GM18520 (cell line): ENCODE measurements around the gene DNAH3.
"Not testable (repeated sequence)": the region's sequence is repeated elsewhere in the genome, so short reads cannot be mapped to it uniquely, and the experiment has no call there.

Experiments used
- ATAC-seq: cut with Tn5 transposase; IDR thresholded peaks from one replicate; pipeline ENCODE4 v1.9.1; 2021; ENCODE audit not compliant: unreplicated experiment

The DNAH3 gene

GRCh38 chr16:20945575-20945875 lies 205.1 kb downstream of the DNAH3 start:
- not testable (repeated sequence) for ATAC-seq

DNA sequence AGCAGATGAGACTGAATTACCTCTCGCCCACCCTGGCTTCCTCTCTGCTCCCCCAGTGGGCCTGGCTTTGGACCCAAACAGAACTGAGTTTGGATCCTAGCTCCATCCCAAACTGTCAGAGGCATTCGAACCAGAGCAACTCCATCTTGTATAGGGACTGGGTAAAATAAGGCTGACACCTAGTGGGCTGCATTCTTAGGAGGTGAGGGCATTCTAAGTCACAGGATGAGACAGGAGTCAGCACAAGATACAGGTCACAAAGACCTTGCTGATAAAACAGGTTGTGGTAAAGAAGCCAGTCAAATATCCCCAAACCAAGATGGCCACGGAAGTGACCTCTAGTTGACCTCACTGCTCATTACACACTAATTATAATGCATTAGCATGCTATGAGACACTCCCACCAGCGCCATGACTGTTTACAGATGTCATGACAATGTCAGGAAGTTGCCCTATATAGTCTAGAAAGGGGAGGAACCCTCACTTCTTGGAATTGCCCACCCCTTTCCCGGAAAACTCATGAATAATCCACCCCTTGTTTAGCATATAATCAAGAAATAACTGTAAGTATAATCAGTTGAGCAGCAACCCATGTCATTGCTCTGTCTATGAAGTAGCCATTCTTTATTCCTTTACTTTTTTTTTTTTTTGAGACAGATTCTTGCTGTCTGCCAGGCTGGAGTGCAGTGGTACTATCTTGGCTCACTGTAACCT lies 205.6 kb downstream of the DNAH3 start:
- ATAC-seq: no peak

DNA sequence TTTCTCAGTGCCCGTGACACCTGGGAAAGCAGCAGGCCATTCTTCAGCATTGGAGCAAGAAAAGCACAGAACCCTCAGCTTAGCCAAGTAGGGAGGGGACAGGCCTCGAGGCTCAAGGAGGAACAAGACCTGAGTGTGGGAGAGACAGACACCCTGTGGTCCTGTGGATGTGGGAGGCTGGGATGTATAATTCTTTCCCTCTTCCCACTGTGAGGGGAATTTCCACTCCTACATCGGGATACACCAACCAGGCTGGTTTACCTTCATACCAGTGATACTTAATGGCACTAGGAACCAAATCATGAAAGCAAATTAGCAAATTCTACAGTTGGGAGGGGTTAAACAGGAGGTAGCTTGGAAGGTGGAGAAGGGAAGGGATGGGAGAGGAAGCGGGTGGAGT lies 208.4 kb downstream of the DNAH3 start:
- no peak for ATAC-seq

- ATAC-seq: no peak
Measured at GRCh38 chr16:20941636-20941926, 209.1 kb downstream of the DNAH3 start.

- no peak for ATAC-seq
Measured at GRCh38 chr16:20940871-20941635, 209.6 kb downstream of the DNAH3 start.

- no peak for ATAC-seq
Measured at GRCh38 chr16:20939611-20940010, 211.0 kb downstream of the DNAH3 start.

DNA sequence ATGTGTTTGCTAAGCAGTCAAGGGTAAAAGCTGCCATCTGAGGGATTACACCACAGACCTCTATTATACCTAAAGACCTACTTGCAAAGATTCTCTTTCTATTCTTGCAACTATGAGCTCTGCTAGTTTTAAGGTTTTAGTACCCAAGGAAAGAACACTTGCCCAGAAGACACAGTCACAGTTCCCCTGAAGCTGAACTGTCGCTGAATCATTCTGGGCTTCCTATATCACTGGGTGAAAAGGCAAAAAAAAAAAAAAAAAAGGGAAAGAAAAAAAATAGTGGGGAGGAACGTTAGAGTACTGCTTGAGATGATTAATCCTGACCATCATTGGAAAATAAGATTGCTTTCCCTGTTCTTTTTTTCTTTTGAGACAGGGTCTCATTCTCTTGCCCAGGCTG lies 212.2 kb downstream of the DNAH3 start:
- no peak for ATAC-seq

GRCh38 chr16:20937736-20938135 lies 212.9 kb downstream of the DNAH3 start:
- ATAC-seq: no peak

DNA sequence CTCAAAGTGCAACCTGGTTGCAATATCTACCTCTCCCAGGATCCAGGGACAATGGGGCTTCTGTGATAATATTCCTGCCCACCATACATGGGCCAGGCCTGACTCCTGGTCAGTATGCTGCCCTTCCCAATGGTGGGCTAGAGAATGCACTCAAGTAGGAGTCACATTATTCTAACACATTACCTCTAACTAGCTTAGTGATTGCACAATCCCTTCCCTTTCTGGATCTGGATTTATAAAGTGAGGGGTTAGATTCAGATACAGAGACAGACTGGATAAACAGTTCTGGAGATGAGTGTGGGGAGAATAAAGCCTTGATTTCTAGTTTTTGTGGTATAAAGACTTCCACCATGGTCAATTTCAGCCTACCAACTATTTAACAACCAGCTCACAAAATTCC lies 217.1 kb downstream of the DNAH3 start:
- ATAC-seq: no peak

GRCh38 chr16:20931066-20931600 lies 219.5 kb downstream of the DNAH3 start:
- ATAC-seq: no peak

- ATAC-seq: no peak
Measured at GRCh38 chr16:20930365-20930690, 220.3 kb downstream of the DNAH3 start.

DNA sequence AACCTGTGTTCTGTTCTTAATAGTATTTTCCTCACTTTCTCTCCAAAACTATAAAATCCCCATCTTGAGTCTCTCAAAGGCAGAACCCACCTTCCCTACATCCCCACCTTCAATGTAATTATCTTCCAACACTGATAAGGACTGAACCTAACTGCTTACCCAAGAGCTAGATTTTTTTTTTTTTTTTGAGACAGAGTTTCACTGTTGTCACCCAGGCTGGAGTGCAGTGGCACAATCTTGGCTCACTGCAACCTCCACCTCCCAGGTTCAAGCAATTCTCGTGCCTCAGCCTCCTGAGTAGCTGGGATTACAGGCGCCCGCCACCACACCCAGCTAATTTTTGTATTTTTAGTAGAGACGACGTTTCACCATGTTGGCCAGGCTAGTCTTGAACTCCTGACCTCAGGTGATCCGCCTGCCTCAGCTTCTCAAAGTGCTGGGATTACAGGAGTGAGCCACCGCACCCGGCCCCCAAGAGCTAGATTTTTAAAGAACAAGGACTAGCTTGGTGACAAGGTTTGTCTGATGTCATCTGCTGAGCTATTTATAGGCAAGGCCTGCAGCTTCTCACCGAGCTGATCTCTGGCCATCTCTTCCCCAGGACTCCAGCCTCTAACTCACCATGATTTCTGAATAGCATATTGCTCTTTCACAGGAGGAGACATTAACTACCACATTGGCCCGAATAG lies 220.8 kb downstream of the DNAH3 start:
- not testable (repeated sequence) for ATAC-seq

DNA sequence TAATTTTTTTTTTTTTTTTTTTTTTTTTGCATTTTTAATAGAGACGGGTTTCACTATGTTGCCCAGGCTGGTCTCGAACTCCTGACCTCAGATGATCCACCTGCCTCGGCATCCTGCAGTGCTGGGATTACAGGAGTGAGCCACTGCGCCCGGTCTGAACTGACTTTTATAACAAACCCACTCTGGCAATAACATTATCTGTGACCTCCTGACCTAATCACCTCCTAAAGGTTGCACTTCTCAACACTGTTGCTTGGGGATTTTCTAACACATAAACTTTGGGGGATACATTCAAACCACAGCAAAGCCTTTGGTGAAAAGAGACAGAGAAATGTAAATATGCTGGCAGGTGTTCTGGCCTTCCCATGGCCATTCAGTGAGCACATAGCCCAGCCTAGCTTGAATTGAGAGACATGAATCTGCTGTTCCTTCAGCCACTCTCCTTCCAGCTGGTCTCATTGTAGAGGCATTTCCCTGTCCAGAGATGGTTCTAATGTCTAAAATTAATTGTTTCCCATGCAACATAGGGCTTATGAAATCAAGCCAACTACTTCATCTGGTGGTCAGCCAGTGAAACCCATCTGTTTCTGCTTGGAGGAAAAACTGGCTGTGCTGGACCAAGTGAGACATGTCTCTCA lies 221.8 kb downstream of the DNAH3 start:
- ATAC-seq: no peak

DNA sequence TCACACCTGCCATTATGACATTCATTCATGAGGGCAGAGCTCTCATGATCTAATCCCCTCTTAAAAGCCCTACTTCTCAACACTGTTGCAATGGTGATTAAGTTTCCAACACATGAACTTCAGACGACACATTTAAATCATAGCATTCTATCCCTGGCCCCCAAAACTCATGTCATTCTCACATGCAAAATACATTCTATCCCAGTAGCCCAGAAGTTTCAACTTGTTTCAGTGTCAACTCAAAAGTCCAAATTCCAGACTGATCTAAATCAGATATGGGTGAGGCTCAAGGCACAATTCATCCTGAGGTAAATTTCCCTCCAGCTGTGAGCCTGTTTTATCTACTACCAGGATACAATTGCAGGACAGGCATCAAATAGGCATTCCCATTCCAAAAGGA lies 224.9 kb downstream of the DNAH3 start:
- ATAC-seq: no peak

DNA sequence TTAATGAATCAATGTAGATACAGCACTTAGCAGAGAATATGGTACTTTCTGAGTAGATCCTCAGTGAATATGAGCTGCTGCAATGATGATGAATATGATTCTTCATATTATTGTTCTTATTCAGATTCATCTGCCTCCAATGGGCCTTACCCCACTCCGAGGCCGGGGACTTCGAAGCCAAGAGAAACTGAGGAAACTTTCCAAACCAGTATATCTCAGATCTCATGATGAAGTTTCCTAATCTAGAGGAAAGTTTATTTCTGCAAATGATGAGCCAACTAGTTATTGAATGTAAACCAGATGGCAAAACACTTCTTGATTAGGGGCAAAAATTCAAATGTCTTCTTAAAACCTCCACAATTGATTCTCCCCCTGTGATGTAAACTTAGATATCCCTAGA lies 226.8 kb downstream of the DNAH3 start:
- ATAC-seq: no peak

- no peak for ATAC-seq
Measured at GRCh38 chr16:20920799-20921198, 229.8 kb downstream of the DNAH3 start.

GRCh38 chr16:20920091-20920490 lies 230.6 kb downstream of the DNAH3 start:
- ATAC-seq: no peak

GRCh38 chr16:20918486-20919239 lies 232.0 kb downstream of the DNAH3 start:
- ATAC-seq: no peak

DNA sequence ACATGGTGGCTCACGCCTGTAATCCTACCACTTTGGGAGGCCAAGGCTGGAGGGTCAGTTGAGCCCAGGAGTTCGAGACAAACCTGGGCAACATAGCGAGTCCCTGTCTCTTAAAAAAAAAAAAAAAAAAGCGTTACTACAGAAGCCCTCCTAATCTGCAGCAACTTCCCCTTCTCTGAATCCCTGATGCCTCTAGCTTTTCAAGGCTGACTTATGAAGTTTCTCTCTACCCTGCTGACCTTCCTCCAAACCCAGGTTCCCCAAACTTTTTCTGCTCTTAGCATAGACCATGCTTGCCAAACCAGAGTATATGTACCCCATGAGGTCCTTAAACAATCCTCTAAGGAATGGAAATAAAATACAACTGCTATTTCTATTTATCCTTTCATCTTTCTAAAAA lies 233.7 kb downstream of the DNAH3 start:
- no peak for ATAC-seq

DNA sequence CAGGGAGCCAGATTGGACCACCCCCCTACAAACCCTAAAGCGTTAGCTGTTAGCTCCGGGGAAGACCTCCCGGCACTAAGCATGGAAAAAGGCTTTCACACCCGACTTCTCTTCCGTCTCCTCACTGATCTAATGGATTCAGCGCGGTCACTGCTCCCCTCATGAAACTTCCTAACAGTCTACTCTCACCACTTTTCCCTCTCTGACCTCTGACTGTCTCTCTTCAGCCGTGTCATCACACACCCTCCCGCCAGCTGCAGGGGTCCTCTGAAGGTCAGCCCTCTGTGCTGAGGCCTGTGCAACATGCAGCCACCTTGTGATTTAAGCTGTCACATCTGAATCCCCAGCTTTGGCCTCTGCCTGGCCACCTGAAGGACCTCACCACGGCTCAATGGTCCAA lies 234.4 kb downstream of the DNAH3 start:
- ATAC-seq: no peak

DNA sequence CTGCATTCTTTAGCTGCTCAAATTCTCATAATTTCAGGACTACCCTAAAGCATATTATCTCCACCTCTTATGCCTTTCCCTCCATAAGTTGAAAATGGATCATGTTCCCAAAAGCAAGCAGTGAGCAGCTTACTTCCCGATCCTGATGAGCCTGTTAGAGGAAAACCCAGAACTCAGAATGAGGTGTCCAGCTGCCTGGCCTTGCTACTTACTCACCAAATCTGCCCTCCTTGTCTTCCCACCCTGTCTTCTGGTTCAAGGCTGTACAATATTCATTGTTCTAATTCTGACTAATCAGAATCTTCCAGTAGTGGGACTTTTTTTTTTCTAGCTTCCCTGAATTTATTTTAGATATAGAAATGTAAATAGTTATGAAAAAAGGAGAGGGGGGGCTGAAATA lies 239.3 kb downstream of the DNAH3 start:
- no peak for ATAC-seq
